Motor neuron (in vitro differentiated cells): ENCODE results near the gene ANO10. TPM values are rescaled to one million over a fixed set of nuclear protein-coding genes. Genes with fewer than 3 reads are reported as not detected.

Experiments
- ATAC-seq, 8 experiments: fragments of 200-7000 bp; cut with Tn5 transposase; replicated peaks in 6 of 8; 2 replicates each; pipeline ENCODE4 v1.8.0; 2021; ENCODE audit warnings: mild to moderate bottlenecking in 8 of 8, moderate library complexity in 8 of 8
- H3K27ac ChIP-seq, 2 donors: fragments of 250-450 bp; sonication (Bioruptor Pico); 2 replicates each; pipeline ENCODE4 v1.9.0; 2021; ENCODE audit warnings: antibody characterized with exemption in 2 of 2, mild to moderate bottlenecking in 2 of 2, moderate library complexity in 1 of 2
- H3K4me1 ChIP-seq, 2 donors: fragments of 250-450 bp; sonication (Bioruptor Pico); replicated peaks in 1 of 2; 2 replicates each; pipeline ENCODE4 v1.6.1; 2021; ENCODE audit warnings: antibody characterized with exemption in 2 of 2, mild to moderate bottlenecking in 2 of 2, moderate library complexity in 1 of 2
- H3K4me3 ChIP-seq, 5 donors: fragments of 250-450 bp; sonication (Bioruptor Pico); 2 replicates each; pipeline ENCODE4 v1.9.0; 2021; ENCODE audit warnings: antibody characterized with exemption in 5 of 5, mild to moderate bottlenecking in 5 of 5, moderate library complexity in 4 of 5
- WGBS, 10 experiments: fragments of 450-650 bp; shearing (Covaris generic); methylation state at CpG; one replicate each; pipeline ENCODE4 v1.0.0; 2022; 5-methylcytosine and 5-hydroxymethylcytosine counted together
- in situ Hi-C, 9 experiments: fragments of 400-800 bp; cut with MboI; loops; one replicate each; pipeline ENCODE4 v1.15.0; 2021; ENCODE audit warnings: low sequenced_read_pairs in 9 of 9, low pct_unique_long_range_greater_than_20kb in 2 of 9; ENCODE audit not compliant: unreplicated experiment in 9 of 9
- total RNA-seq, 8 experiments: library from RNA; unstranded; fragments of 300-600 nt; gene quantifications; 2 replicates each; pipeline versions ENCODE4 v1.2.3 to v1.2.4, GENCODE V29; 2022

ANO10 gene
- total RNA-seq, 8 experiments from 2014 or later = 17.4 to 42.7 (median 28.9) TPM

DNA sequence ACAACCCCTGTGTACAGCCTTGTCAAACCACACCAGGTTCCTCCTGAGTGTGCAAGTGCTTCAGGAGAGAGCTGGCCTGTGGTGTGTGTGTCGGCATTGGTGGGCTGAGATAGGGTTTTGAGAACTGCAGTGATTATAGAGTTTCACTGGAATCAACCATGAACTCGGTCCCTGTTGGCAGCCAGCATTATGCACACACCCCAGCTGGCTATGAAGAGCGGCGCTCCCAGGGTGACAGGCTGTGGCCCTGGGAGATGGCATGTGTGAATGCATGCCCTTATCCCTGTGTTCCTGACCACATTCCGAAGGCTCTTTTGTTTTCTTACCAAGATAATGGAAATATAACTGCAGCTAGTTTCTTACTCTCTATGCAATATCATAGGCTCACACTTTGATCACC lies 233.6 kb downstream of the ANO10 start:
- Histone ChIP-seq H3K27ac (no peak overlapping the region), H3K4me3 (no peak overlapping the region), H3K4me1 (no peaks in the 10 kb centered on the region)
- peak in 2 of 8 experiments; percentile 27 to 99 for ATAC-seq
- 53 to 100% (median 80%) methylated on average over 1 to 3 of the region's 5 CpGs; no CpG with 5 or more reads in 1 of the 10 experiments for WGBS, 10 experiments
- in situ Hi-C loops = no loop called here

GRCh38 chr3:43379343-43379742 lies 242.5 kb downstream of the ANO10 start:
- WGBS, 10 experiments = 17 to 100% (median 90%) methylated on average over 1 to 3 of the region's 3 CpGs; no CpG with 5 or more reads in 3 of the 10 experiments
- no peak overlapping the region for H3K4me3 ChIP-seq
- H3K4me1 ChIP-seq = no peaks in the 10 kb centered on the region
- in situ Hi-C loops = no loop called here
- no peak for ATAC-seq
- H3K27ac ChIP-seq = no peak overlapping the region

DNA sequence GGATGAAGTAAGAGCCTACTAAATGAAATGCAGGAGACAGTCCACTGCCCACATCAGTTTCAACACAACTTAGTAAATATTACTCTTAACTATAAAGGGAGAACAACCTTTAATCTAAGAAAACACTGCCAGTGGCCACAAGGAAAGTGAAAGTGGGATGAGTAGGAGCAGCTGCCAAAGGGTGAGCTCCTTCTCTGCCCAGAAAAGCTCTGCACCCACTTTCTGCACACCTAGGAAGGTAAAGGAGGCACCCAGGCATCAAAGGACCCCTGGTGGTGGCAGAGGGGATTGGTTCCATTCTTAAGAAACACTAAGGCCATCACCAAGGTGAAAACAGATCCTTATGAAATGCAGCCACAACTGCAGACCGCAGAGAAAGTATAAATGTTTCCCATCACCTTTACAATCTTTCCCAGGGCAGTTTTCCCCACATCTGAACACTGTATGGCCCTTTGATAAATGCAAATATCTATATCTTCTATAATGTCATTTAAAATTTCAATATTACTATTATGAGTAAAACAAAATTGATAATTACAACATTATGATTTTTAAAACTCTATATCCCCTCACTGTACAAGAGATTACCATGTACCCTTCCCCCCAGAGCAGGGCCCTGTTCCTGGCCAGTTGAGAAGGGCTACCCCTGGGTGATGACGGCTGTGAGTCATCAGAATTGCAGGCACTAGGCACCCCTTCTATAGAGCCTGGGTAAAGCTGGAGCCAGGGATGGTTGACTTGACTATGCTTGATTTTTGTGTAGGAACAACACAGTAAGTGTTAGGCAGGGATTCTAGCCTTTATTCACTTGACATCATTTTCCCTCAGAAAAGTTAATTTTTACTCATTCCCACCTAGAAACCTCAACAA lies 243.5 kb downstream of the ANO10 start:
- H3K27ac ChIP-seq = no peak overlapping the region
- WGBS, 10 experiments = 90 to 100% (median 100%) methylated on average over 1 to 2 of the region's 2 CpGs; no CpG with 5 or more reads in 4 of the 10 experiments
- no peak overlapping the region for H3K4me3 ChIP-seq
- H3K4me1 ChIP-seq = peaks cover 4 to 7% of the 10 kb centered on the region in 2 donors
- peak in 6 of 8 experiments; percentile 34 to 72 (median 50) for ATAC-seq
- in situ Hi-C loops = no loop called here

- peak in 1 of 8 experiments; percentile 53 for ATAC-seq
- in situ Hi-C loops = no loop called here
Measured at GRCh38 chr3:43373560-43373928, 248.3 kb downstream of the ANO10 start.

GRCh38 chr3:43372809-43373559 lies 248.8 kb downstream of the ANO10 start:
- Histone ChIP-seq H3K4me3 (no peak overlapping the region), H3K4me1 (peaks cover 8 to 9% of the 10 kb centered on the region in 2 donors), H3K27ac (peak overlapping the region in 1 of 2 donors; percentile 31)
- peak in 3 of 8 experiments; percentile 36 to 67 (median 48) for ATAC-seq
- WGBS, 10 experiments = 23 to 100% (median 52%) methylated on average over 1 to 11 of the region's 11 CpGs; no CpG with 5 or more reads in 2 of the 10 experiments
- in situ Hi-C loops = no loop called here

More at GRCh38 chr3:43373560-43373928, 248.3 kb downstream of the ANO10 start:
- Histone ChIP-seq H3K4me3 (no peak overlapping the region), H3K4me1 (peaks cover 8 to 9% of the 10 kb centered on the region in 2 donors), H3K27ac (no peak overlapping the region)
- 42 to 100% (median 89%) methylated on average over 1 to 2 of the region's 3 CpGs; no CpG with 5 or more reads in 6 of the 10 experiments for WGBS, 10 experiments

- 73 to 100% (median 90%) methylated on average over 1 to 5 of the region's 10 CpGs; no CpG with 5 or more reads in 1 of the 10 experiments for WGBS, 10 experiments
- H3K27ac ChIP-seq = peak overlapping the region in 1 of 2 donors; percentile 37
- peak in 1 of 8 experiments; percentile 16 for ATAC-seq
- H3K4me1 ChIP-seq = peaks cover 8 to 9% of the 10 kb centered on the region in 2 donors
- in situ Hi-C loops = no loop called here
- H3K4me3 ChIP-seq = no peak overlapping the region
Measured at GRCh38 chr3:43372007-43372740, 249.6 kb downstream of the ANO10 start.

DNA sequence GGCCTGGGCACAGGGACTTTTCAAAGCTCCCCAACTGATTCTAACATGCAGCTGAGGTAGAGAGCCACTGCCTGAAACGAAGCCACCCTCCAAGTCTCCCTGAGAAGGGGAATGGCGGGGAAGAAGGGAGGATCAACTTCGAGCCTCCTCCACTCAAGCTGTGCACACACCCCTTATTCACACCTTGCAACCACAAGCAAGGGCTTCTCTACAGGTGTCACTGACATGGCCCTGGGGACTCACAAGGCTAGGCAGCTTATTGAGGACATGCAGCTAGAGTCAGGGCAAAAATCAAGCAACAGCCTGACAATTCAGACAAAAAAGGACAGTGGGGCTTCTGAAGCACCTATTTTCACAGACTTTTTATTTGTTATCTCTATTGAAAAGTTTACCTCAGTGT lies 250.3 kb downstream of the ANO10 start:
- H3K4me3 ChIP-seq = no peak overlapping the region
- no peak overlapping the region for H3K27ac ChIP-seq
- 20 to 100% methylated on average over 1 of the region's 3 CpGs; no CpG with 5 or more reads in 8 of the 10 experiments for WGBS, 10 experiments
- in situ Hi-C loops = no loop called here
- peaks cover 8 to 9% of the 10 kb centered on the region in 2 donors for H3K4me1 ChIP-seq
- ATAC-seq = no peak

- Histone ChIP-seq H3K27ac (no peak overlapping the region), H3K4me3 (no peak overlapping the region), H3K4me1 (peaks cover 8 to 9% of the 10 kb centered on the region in 2 donors)
- ATAC-seq = no peak
- WGBS, 10 experiments = 72 to 100% (median 91%) methylated on average over 2 to 4 of the region's 6 CpGs; no CpG with 5 or more reads in 5 of the 10 experiments
- in situ Hi-C loops = no loop called here
Measured at GRCh38 chr3:43370293-43370980, 251.4 kb downstream of the ANO10 start.

- H3K4me3 ChIP-seq = no peak overlapping the region
- no peak for ATAC-seq
- peaks cover 8 to 9% of the 10 kb centered on the region in 2 donors for H3K4me1 ChIP-seq
- 88 to 100% (median 97%) methylated on average over 2 to 4 of the region's 8 CpGs; no CpG with 5 or more reads in 4 of the 10 experiments for WGBS, 10 experiments
- H3K27ac ChIP-seq = no peak overlapping the region
- in situ Hi-C loops = no loop called here
Measured at GRCh38 chr3:43369404-43370292, 252.2 kb downstream of the ANO10 start.

DNA sequence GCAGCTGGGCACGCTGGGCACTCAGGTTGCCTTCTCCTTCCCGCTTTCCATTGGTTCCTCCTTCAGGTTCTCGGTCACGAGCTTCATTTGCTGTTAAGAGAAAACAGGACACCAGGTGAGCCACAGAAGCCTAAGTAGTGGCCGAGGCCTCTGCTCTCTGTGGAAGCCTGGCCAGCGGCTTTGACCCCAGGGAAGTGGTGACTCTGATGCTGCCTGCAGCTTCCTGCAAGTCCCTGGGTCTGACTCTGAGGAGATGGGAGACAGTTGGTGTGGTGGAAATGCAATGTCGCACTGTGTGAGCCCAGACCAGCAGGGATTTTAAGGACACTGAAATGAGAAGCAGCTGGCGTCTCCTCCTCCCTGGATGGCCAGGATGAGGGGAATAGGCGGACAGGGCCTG lies 254.9 kb downstream of the ANO10 start:
- no peak for ATAC-seq
- 30 to 100% (median 66%) methylated on average over 1 to 2 of the region's 9 CpGs; no CpG with 5 or more reads in 7 of the 10 experiments for WGBS, 10 experiments
- H3K4me3 ChIP-seq = no peak overlapping the region
- no peak overlapping the region for H3K27ac ChIP-seq
- in situ Hi-C loops = no loop called here
- no peaks in the 10 kb centered on the region for H3K4me1 ChIP-seq

- in situ Hi-C loops = no loop called here
- Histone ChIP-seq H3K27ac (no peak overlapping the region), H3K4me3 (no peak overlapping the region), H3K4me1 (no peaks in the 10 kb centered on the region)
- ATAC-seq = peak in 3 of 8 experiments; percentile 13 to 71 (median 61)
- WGBS, 10 experiments = 0 to 95% (median 82%) methylated on average over 1 to 3 of the region's 11 CpGs; no CpG with 5 or more reads in 7 of the 10 experiments
Measured at GRCh38 chr3:43366481-43366880, 255.3 kb downstream of the ANO10 start.
